ENCODE results near the gene KRT74.

The KRT74 gene

GRCh38 chr12:52615912-52616311, 42.3 kb upstream of the KRT74 start:
- CTCF ChIA-PET = no interaction called here
- no peak for DNase-seq (ENCODE audit: extremely low spot score)
- POLR2A ChIA-PET = no interaction called here
- TF ChIP-seq CTCF (IDR thresholded peaks at IDR 0.05; ENCODE audit: control extremely low read depth, extremely low read depth, low read depth, missing control alignments) = no peak

DNA sequence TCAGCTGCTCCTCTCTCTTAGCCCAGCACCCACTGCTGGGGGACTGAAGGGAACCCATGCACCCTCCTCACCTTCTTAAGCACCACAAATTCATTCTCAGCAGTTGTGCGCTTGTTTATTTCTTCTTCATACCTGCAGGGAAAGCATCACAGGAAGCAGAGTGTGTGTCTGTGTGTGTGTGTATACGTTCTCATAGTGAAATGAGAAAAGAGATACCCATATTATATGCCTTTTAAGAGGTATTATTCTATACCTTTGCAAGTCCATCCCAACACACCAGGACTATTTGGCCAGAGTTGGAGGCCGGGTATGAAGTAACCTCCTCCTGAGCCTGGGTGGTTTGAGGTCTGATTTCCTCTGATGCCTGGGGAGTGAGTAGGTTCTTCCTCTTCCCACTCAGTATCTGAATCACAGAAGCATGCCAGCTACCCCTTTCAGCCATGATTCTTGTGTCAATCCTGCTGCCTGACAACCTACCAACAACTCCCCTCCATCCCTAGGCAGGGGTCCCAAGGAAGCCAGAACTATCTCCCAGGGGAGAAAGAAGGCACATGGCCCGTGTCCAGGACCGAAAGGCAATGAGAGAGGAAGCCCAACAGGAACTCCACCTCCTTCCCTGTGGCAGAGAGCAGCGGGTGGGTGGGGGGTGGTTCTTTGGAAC, 41.7 kb upstream of the KRT74 start:
- ChIA-PET POLR2A (no interaction called here), CTCF (no interaction called here)
- DNase-seq (ENCODE audit: extremely low spot score) = no peak
- TF ChIP-seq CTCF (IDR thresholded peaks at IDR 0.05; ENCODE audit: control extremely low read depth, extremely low read depth, low read depth, missing control alignments) = no peak

DNA sequence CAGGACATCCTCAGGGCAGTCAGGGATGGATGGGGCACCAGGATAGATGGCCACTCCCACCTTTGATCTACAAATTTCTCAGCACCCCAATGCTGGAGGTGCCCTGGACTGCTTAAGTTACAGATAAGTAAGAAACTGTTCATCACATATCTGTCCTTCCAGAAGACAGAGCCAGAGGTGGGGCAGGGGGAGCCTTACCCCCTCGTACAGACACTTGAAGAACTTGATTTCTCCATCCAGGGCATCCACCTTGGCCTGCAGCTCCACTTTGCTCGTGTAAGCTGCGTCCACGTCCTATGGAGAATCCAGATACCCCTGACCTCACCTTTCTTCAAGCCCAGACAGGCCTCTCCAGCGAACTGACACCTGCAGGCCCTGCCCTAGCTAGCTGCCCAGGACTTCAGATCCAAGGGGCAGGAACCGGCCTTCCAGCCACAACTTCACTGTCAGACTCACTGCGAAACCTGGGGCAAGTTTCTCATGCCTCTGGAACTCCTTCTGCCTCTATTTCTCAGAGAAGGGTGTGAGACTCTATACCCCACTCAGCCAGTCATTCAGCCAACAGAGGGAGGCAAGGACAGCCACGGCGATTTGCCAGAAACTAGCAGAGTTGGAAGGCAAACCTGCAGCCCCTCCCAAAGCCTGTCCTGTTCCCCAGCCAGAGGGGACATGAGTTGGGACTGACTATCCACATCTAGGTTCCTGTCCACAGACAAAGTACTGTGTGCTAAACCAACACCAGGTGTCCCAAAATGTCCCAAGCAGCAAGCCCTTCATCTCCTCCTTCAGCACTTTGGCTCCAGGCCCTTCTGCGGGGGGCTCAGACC, 41.0 kb upstream of the KRT74 start:
- ChIA-PET POLR2A (no interaction called here), CTCF (no interaction called here)
- DNase-seq (ENCODE audit: extremely low spot score) = no peak
- no peak for TF ChIP-seq CTCF (IDR thresholded peaks at IDR 0.05; ENCODE audit: control extremely low read depth, extremely low read depth, low read depth, missing control alignments)

DNA sequence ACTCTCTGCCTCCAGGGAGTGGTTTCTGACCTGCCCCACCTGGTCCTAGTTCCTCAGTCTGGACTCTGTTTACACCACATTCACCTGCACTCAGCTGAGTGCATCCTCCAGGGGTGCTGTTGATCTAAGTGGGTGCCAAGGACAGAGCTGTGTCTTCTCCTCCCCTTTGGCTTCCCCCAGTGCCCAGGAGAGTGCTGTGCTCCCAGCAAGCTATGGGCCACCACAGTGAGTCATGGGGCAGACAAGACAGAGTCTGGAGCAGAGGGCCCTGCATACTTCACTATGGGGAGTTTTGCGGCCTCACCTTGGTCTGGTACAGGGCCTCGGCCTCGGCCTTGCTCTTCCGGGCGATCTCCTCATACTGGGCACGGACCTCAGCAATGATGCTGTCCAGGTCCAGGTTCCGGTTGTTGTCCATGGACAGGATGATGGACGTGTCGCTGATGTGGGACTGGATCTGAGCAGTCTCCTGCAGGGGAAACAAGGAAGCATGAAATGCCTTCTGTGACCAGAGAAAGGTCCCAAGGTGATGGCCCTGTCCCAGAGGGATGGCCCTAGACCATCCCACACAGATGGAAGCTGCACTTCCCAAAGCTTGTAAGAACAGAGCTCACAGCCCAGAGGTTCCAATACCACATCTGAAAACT, 39.9 kb upstream of the KRT74 start:
- ChIA-PET POLR2A (no interaction called here), CTCF (no interaction called here)
- DNase-seq (ENCODE audit: extremely low spot score) = no peak
- TF ChIP-seq CTCF (IDR thresholded peaks at IDR 0.05; ENCODE audit: control extremely low read depth, extremely low read depth, low read depth, missing control alignments) = no peak

DNA sequence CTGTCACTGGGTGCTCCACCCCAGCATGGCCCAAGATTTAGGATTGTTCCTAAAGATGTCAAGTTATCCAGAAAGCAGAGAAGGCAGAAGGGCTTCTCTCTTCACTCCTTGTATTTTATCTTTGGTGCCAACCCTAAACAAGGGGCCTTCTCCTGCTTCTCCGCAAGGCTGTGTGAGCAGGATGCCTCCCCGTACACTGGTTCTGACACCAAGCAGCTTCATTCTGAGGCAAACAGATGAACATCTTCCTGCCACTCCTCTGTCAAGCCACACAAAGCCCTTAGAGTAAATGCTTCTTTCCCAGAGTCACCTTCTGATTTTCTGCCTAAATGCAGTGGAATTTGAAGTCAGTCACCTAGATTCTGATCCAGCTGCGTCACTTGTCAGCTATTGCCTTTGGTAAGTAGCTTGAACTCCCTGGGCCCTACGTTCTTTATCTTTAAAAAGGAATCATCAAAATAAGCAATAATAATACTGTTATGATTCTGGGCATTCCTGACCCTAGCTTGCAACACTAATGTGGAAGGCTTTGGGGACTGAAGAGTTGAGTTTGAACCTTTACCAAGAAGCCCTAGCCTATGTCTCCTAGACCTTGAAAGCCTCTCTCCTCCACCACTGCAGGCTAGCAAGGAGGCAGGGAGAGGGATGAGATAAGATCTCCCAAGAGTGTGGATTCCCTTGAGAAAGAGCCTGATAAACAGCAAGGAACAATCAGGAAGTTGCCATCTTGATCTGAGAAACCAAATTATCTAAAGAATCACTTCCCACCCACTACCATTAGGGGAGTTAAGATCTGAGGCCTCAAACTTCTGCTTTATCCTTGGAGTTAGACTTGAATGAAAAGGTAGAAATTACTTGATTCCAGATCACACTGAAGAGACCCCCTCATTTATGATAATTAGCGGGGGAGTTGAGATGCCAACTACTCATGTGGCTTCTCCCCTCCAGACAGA, 39.1 kb upstream of the KRT74 start:
- no peak for DNase-seq (ENCODE audit: extremely low spot score)
- TF ChIP-seq CTCF (IDR thresholded peaks at IDR 0.05; ENCODE audit: control extremely low read depth, extremely low read depth, low read depth, missing control alignments) = no peak
- ChIA-PET CTCF (no interaction called here), POLR2A (no interaction called here)

DNA sequence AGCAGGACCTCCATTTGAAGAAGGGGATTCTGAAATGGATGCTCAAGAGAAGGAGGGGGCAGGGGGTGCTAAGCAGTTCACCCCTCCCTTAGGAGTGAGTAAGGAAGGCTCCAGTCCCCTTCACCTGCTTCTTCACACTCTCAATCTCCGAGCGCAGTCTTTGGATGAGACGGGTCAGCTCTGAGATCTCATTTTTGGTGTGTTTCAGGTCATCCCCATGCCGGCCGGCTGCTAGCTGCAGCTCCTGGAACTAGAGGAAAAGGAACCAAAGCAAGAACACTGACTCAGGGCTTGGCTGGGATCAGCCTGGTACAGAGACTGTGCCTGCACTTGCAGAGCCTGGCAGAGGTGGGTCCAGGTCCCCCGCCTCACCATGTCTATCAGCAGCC, 37.4 kb upstream of the KRT74 start:
- CTCF ChIA-PET = interaction anchor here (1.0 kb wide), 1 partner anchor 28 kb away, joined by 3 read pairs; no protein-coding TSS in a partner anchor
- TF ChIP-seq CTCF (IDR thresholded peaks at IDR 0.05; ENCODE audit: control extremely low read depth, extremely low read depth, low read depth, missing control alignments) = no peak
- DNase-seq (ENCODE audit: extremely low spot score) = no peak
- POLR2A ChIA-PET = no interaction called here

Measured in GM10248 (cell line).